ENCODE measurements around the gene RANBP9. TPM values are rescaled to one million over a fixed set of nuclear protein-coding genes. Genes with fewer than 3 reads are reported as not detected.

The RANBP9 gene
- polyA plus RNA-seq, 3 donors from 2014 or later, result 2.4 to 5.5 (median 3.8) TPM

GRCh38 chr6:13648850-13649249 is 62.8 kb downstream of the RANBP9 start:
- H3K4me3 Mint-ChIP-seq, result no peak overlapping the region
- no peak overlapping the region for H3K27ac Mint-ChIP-seq
- peaks cover 9 to 14% (median 9%) of the 10 kb centered on the region in 3 donors for H3K36me3 Mint-ChIP-seq
- no peak for DNase-seq
- H3K27me3 Mint-ChIP-seq (ENCODE audit: low read depth in 3 of 3), result peaks cover 0 to 1% (median 0%) of the 10 kb centered on the region in 3 donors
- peaks cover 8 to 23% of the 10 kb centered on the region in 2 donors for H3K4me1 Mint-ChIP-seq
- no peaks in the 10 kb centered on the region for H3K9me3 Mint-ChIP-seq

GRCh38 chr6:13643125-13643524 is 68.5 kb downstream of the RANBP9 start:
- Mint-ChIP-seq H3K4me3 (no peak overlapping the region), H3K36me3 (peaks cover 19 to 24% (median 22%) of the 10 kb centered on the region in 3 donors)

GRCh38 chr6:13641315-13641714 is 70.3 kb downstream of the RANBP9 start:
- no peak for DNase-seq
- peaks cover 24 to 31% (median 26%) of the 10 kb centered on the region in 3 donors for H3K36me3 Mint-ChIP-seq
- H3K4me1 Mint-ChIP-seq, result peaks cover 0 to 20% of the 10 kb centered on the region in 2 donors
- no peak overlapping the region for H3K27ac Mint-ChIP-seq
- no peak overlapping the region for H3K4me3 Mint-ChIP-seq
- peaks cover 0 to 1% (median 0%) of the 10 kb centered on the region in 3 donors for H3K27me3 Mint-ChIP-seq (ENCODE audit: low read depth in 3 of 3)
- no peaks in the 10 kb centered on the region for H3K9me3 Mint-ChIP-seq

More at GRCh38 chr6:13643125-13643524, 68.5 kb downstream of the RANBP9 start:
- Mint-ChIP-seq H3K9me3 (no peaks in the 10 kb centered on the region), H3K27me3 (ENCODE audit: low read depth in 3 of 3) (peaks cover 0 to 1% (median 0%) of the 10 kb centered on the region in 3 donors), H3K27ac (peak overlapping the region in 2 of 6 donors; percentile 5 to 29), H3K4me1 (peaks cover 0 to 9% of the 10 kb centered on the region in 2 donors)
- no peak for DNase-seq

GRCh38 chr6:13638626-13639025 is 73.0 kb downstream of the RANBP9 start:
- Mint-ChIP-seq H3K27ac (no peak overlapping the region), H3K4me3 (no peak overlapping the region), H3K36me3 (peaks cover 24 to 37% (median 24%) of the 10 kb centered on the region in 3 donors), H3K27me3 (ENCODE audit: low read depth in 3 of 3) (peaks cover 0 to 1% (median 0%) of the 10 kb centered on the region in 3 donors), H3K9me3 (no peaks in the 10 kb centered on the region), H3K4me1 (peaks cover 0 to 26% of the 10 kb centered on the region in 2 donors)
- no peak for DNase-seq

GRCh38 chr6:13638014-13638413 is 73.6 kb downstream of the RANBP9 start:
- H3K9me3 Mint-ChIP-seq, result no peaks in the 10 kb centered on the region
- H3K4me3 Mint-ChIP-seq, result no peak overlapping the region
- H3K27ac Mint-ChIP-seq, result peak overlapping the region in 2 of 6 donors; percentile 1 to 56
- H3K4me1 Mint-ChIP-seq, result peaks cover 0 to 21% of the 10 kb centered on the region in 2 donors
- no peak for DNase-seq
- peaks cover 0 to 1% (median 0%) of the 10 kb centered on the region in 3 donors for H3K27me3 Mint-ChIP-seq (ENCODE audit: low read depth in 3 of 3)
- H3K36me3 Mint-ChIP-seq, result peaks cover 18 to 33% (median 19%) of the 10 kb centered on the region in 3 donors

GRCh38 chr6:13635948-13636658 is 75.5 kb downstream of the RANBP9 start:
- no peak for DNase-seq
- Mint-ChIP-seq H3K27me3 (ENCODE audit: low read depth in 3 of 3) (peaks cover 0 to 1% (median 0%) of the 10 kb centered on the region in 3 donors), H3K4me3 (no peak overlapping the region), H3K27ac (peak overlapping the region in 1 of 6 donors; percentile 43), H3K4me1 (peaks cover 0 to 17% of the 10 kb centered on the region in 2 donors), H3K9me3 (no peaks in the 10 kb centered on the region), H3K36me3 (peaks cover 18 to 32% (median 22%) of the 10 kb centered on the region in 3 donors)

- Mint-ChIP-seq H3K4me3 (no peak overlapping the region), H3K4me1 (peaks cover 3 to 25% of the 10 kb centered on the region in 2 donors), H3K27ac (no peak overlapping the region), H3K27me3 (ENCODE audit: low read depth in 3 of 3) (no peaks in the 10 kb centered on the region), H3K9me3 (no peaks in the 10 kb centered on the region), H3K36me3 (peaks cover 11 to 30% (median 16%) of the 10 kb centered on the region in 3 donors)
- no peak for DNase-seq
These were observed 78.3 kb downstream of the RANBP9 start for GRCh38 chr6:13633343-13633742.

GRCh38 chr6:13630499-13630898 is 81.1 kb downstream of the RANBP9 start:
- no peak for DNase-seq
- Mint-ChIP-seq H3K4me1 (peaks cover 3 to 8% of the 10 kb centered on the region in 2 donors), H3K36me3 (peaks cover 7 to 12% (median 9%) of the 10 kb centered on the region in 3 donors), H3K4me3 (no peak overlapping the region), H3K27ac (peak overlapping the region in 1 of 6 donors; percentile 6), H3K27me3 (ENCODE audit: low read depth in 3 of 3) (no peaks in the 10 kb centered on the region), H3K9me3 (no peaks in the 10 kb centered on the region)

- DNase-seq, result no peak
- Mint-ChIP-seq H3K9me3 (no peaks in the 10 kb centered on the region), H3K36me3 (peaks cover 7 to 18% (median 14%) of the 10 kb centered on the region in 3 donors), H3K4me3 (no peak overlapping the region), H3K4me1 (peaks cover 3 to 14% of the 10 kb centered on the region in 2 donors), H3K27ac (peak overlapping the region in 4 of 6 donors; percentile 4 to 60 (median 45)), H3K27me3 (ENCODE audit: low read depth in 3 of 3) (no peaks in the 10 kb centered on the region)
These were observed 82.0 kb downstream of the RANBP9 start for GRCh38 chr6:13629459-13630116.

GRCh38 chr6:13624871-13625288 is 86.8 kb downstream of the RANBP9 start:
- peaks cover 0 to 28% (median 26%) of the 10 kb centered on the region in 3 donors for H3K36me3 Mint-ChIP-seq
- peak overlapping the region in 5 of 6 donors; percentile 21 to 82 (median 38) for H3K27ac Mint-ChIP-seq
- peaks cover 2 to 17% of the 10 kb centered on the region in 2 donors for H3K4me1 Mint-ChIP-seq
- no peaks in the 10 kb centered on the region for H3K9me3 Mint-ChIP-seq
- DNase-seq, result peak; percentile 9 to 27 (median 21)
- no peaks in the 10 kb centered on the region for H3K27me3 Mint-ChIP-seq (ENCODE audit: low read depth in 3 of 3)
- no peak overlapping the region for H3K4me3 Mint-ChIP-seq

GRCh38 chr6:13617066-13617465 is 94.6 kb downstream of the RANBP9 start:
- DNase-seq, result no peak
- Mint-ChIP-seq H3K4me1 (peaks cover 33 to 48% of the 10 kb centered on the region in 2 donors), H3K36me3 (peaks cover 4 to 30% (median 14%) of the 10 kb centered on the region in 3 donors), H3K4me3 (peak overlapping the region; percentile 73 to 98 (median 96)), H3K27ac (peak overlapping the region; percentile 28 to 97 (median 76)), H3K27me3 (ENCODE audit: low read depth in 3 of 3) (peaks cover 3 to 13% (median 9%) of the 10 kb centered on the region in 3 donors), H3K9me3 (no peaks in the 10 kb centered on the region)

GRCh38 chr6:13615792-13616120 is 95.9 kb downstream of the RANBP9 start:
- Mint-ChIP-seq H3K27ac (peak overlapping the region; percentile 92 to 97 (median 95)), H3K4me1 (peaks cover 33 to 48% of the 10 kb centered on the region in 2 donors), H3K9me3 (no peaks in the 10 kb centered on the region), H3K36me3 (peaks cover 8 to 31% (median 10%) of the 10 kb centered on the region in 3 donors), H3K27me3 (ENCODE audit: low read depth in 3 of 3) (peaks cover 3 to 13% (median 9%) of the 10 kb centered on the region in 3 donors), H3K4me3 (peak overlapping the region; percentile 96 to 98 (median 97))
- DNase-seq, result peak; percentile 22 to 35 (median 25)

GRCh38 chr6:13614926-13615791 is 96.5 kb downstream of the RANBP9 start, which contains the start of gene NOL7:
Gene NOL7 (plus strand): TSS chr6:13615335. CDS start chr6:13615359, 24 bp downstream.
- H3K4me1 Mint-ChIP-seq, result peaks cover 33 to 48% of the 10 kb centered on the region in 2 donors
- peaks cover 3 to 13% (median 9%) of the 10 kb centered on the region in 3 donors for H3K27me3 Mint-ChIP-seq (ENCODE audit: low read depth in 3 of 3)
- peak within 1 kb of the TSS; percentile 92 to 97 (median 95) for H3K27ac Mint-ChIP-seq
- peak within 1 kb of the TSS; percentile 96 to 98 (median 97) for H3K4me3 Mint-ChIP-seq
- DNase-seq, result peak; percentile 99
- no peaks in the 10 kb centered on the region for H3K9me3 Mint-ChIP-seq
- peaks cover 8 to 31% (median 10%) of the 10 kb centered on the region in 3 donors for H3K36me3 Mint-ChIP-seq

Measured in immature natural killer cell (primary cell).